WERI-Rb-1 (cell line): ENCODE data around the gene CALN1.

Source experiments
- DNase-seq: peaks from one replicate; pipeline ENCODE4 v3.0.0-alpha.2; 2020
- H3K27ac ChIP-seq: fragments of 250-450 bp; sonication (Bioruptor Pico); 2 replicates; pipeline ENCODE4 v1.5.1; 2020; ENCODE audit warnings: mild to moderate bottlenecking, moderate library complexity
- H3K27me3 ChIP-seq: fragments of 250-450 bp; sonication (Bioruptor Pico); 2 replicates; pipeline ENCODE4 v1.5.1; 2021; ENCODE audit warnings: mild to moderate bottlenecking, low read depth, moderate library complexity; ENCODE audit not compliant: insufficient read depth, severe bottlenecking
- H3K36me3 ChIP-seq: fragments of 250-450 bp; sonication (Bioruptor Pico); 2 replicates; pipeline ENCODE4 v1.5.1; 2020; ENCODE audit warnings: mild to moderate bottlenecking, moderate library complexity
- H3K4me3 ChIP-seq: 2 replicates; pipeline ENCODE4 v1.5.1; 2011; ENCODE audit warnings: low read depth, mild to moderate bottlenecking, control low read depth, low read length
- H3K9me3 ChIP-seq: fragments of 250-450 bp; sonication (Bioruptor Pico); 2 replicates; pipeline ENCODE4 v1.5.1; 2021; ENCODE audit warnings: mild to moderate bottlenecking, moderate library complexity; ENCODE audit not compliant: severe bottlenecking
- TF ChIP-seq, protein P1 (sequence below): IDR thresholded peaks from 2 replicates; pipeline ENCODE4 v1.5.1; 2011; ENCODE audit warnings: low read depth, mild to moderate bottlenecking, control low read depth, inconsistent platforms, low read length

Gene CALN1

DNA sequence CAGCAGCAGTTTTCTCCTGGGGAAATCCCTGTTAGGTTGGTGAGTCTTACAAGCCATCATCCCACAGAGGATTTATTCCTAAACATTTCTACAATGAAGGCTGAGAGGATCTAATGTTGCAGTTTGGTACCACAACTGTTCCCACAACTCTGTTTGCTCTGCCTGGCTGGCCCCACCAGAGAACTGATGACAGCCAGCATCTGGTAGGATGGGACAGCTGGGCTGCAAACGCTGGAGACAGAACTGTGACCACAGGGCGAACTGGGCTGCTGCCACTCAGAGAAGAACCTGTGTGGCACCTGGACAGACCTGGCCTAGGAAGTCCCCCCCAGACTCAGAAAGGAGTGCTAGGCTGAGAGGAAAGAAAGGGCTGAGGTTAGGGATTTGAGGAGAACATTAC lies 94.8 kb downstream of the CALN1 start:
- H3K4me3 ChIP-seq = no peak overlapping the region
- no peak for DNase-seq

DNA sequence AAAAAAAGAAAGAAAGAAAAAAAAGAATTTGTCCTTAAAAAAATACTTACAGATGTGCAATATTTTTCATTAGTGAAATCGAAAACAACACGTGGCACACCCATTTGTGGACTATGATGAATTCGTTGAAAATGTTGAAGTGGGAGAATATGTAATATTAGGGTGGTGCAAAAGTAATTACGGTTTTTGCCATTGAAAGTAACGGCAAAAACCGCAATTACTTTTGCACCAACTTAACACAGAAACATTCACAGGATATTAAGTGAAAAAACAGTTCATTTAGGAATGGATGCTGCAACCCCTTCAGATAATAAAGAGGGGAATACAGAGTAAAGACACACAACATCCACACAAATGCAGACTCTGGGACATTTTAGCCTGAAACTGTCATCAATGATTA lies 96.0 kb downstream of the CALN1 start:
- no peaks in the 10 kb centered on the region for H3K36me3 ChIP-seq
- H3K27me3 ChIP-seq = peaks cover 18% of the 10 kb centered on the region
- H3K27ac ChIP-seq = no peak overlapping the region
- H3K9me3 ChIP-seq = no peaks in the 10 kb centered on the region
- H3K4me3 ChIP-seq = no peak overlapping the region
- DNase-seq = no peak
- TF ChIP-seq, protein P1, sequence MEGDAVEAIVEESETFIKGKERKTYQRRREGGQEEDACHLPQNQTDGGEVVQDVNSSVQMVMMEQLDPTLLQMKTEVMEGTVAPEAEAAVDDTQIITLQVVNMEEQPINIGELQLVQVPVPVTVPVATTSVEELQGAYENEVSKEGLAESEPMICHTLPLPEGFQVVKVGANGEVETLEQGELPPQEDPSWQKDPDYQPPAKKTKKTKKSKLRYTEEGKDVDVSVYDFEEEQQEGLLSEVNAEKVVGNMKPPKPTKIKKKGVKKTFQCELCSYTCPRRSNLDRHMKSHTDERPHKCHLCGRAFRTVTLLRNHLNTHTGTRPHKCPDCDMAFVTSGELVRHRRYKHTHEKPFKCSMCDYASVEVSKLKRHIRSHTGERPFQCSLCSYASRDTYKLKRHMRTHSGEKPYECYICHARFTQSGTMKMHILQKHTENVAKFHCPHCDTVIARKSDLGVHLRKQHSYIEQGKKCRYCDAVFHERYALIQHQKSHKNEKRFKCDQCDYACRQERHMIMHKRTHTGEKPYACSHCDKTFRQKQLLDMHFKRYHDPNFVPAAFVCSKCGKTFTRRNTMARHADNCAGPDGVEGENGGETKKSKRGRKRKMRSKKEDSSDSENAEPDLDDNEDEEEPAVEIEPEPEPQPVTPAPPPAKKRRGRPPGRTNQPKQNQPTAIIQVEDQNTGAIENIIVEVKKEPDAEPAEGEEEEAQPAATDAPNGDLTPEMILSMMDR = no peak

More for the DNA sequence above, 94.8 kb downstream of the CALN1 start:
- TF ChIP-seq, protein P1 = no peak
- Histone ChIP-seq H3K27ac (no peak overlapping the region), H3K27me3 (peaks cover 26% of the 10 kb centered on the region), H3K36me3 (no peaks in the 10 kb centered on the region), H3K9me3 (no peaks in the 10 kb centered on the region)

DNA sequence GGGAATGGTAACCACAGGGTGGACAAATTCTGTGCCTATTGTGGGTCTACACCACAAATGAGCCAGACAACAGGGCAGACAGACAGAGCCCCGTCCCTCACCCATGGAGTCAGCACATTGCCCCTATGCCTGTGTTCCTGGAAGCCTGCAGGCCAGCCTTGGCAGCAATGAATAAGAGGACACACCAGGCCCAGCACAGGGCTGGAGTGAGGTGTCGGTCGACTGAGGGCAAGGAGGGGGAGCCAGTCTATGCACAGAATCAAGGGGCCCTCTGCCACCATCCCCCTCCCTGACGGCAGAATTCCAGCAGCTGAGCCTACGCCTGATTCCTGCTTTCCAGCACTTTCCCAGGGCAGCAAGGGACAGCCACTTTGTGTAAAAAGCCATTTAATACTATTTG lies 98.2 kb downstream of the CALN1 start:
- Histone ChIP-seq H3K27ac (no peak overlapping the region), H3K36me3 (no peaks in the 10 kb centered on the region), H3K9me3 (no peaks in the 10 kb centered on the region), H3K27me3 (peaks cover 17% of the 10 kb centered on the region), H3K4me3 (no peak overlapping the region)
- TF ChIP-seq, protein P1 = no peak
- DNase-seq = no peak

DNA sequence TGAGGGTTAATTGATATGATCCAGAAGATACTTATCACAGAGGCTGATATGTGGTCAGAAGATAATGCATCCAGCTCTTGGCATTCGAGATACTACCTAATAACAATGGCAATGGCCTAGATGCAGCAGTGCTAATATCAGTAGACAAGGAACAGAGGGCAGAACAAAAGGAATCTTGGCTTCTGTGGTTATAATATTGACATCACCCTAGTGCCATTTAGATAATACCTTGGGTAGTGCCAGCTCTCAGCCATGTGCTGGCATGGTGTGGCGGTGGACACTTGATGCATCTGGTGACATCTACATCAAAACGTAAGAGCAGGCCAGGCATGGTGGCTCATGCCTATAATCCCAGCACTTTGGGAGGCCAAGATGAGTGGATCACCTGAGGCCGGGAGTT lies 101.8 kb downstream of the CALN1 start:
- no peak overlapping the region for H3K4me3 ChIP-seq
- no peak overlapping the region for H3K27ac ChIP-seq
- no peaks in the 10 kb centered on the region for H3K9me3 ChIP-seq
- no peak for DNase-seq
- H3K36me3 ChIP-seq = no peaks in the 10 kb centered on the region
- TF ChIP-seq, protein P1 = no peak
- H3K27me3 ChIP-seq = peaks cover 19% of the 10 kb centered on the region

DNA sequence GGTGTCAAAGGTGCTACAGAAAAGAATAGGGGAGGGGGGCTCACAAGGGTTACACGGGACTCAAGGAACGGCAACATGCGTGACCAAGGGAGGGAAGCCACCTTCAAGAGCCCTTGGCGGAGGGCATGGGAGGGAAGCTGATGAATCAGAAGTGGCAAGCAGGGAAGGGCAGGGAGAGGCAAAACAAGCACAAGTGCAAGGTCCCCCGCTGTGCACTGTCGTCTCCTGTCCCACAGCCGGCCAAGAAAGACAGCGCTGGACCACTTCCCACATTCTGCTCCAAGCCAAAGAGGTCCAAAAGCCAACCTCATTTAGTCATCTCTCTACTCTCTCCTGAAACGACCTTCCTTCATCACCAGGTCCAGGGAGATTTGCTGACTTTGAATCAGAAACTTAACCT lies 102.7 kb downstream of the CALN1 start:
- no peaks in the 10 kb centered on the region for H3K9me3 ChIP-seq
- peaks cover 19% of the 10 kb centered on the region for H3K27me3 ChIP-seq
- H3K27ac ChIP-seq = no peak overlapping the region
- no peak overlapping the region for H3K4me3 ChIP-seq
- DNase-seq = no peak
- H3K36me3 ChIP-seq = no peaks in the 10 kb centered on the region
- TF ChIP-seq, protein P1 = no peak

DNA sequence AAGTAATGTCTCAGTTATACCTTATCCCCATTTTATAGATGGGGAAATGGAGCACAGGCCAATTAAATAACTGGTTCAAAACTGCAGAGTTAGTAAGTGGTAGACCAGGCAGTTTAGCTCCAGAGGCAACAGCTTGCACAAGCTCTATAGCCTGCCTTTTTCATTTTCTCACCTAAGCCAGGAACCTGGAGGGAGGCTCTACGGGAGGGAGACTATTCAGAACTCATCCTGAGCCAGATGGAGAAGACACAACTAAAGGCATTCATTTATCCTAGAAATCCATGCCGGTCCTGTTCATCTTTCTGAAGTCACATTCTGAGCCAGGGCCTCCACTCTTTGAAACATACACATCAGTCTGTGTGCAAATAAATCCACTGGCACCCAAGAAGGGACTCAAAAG lies 103.2 kb downstream of the CALN1 start:
- peaks cover 19% of the 10 kb centered on the region for H3K27me3 ChIP-seq
- no peak overlapping the region for H3K4me3 ChIP-seq
- TF ChIP-seq, protein P1 = no peak
- no peak for DNase-seq
- no peak overlapping the region for H3K27ac ChIP-seq
- H3K9me3 ChIP-seq = no peaks in the 10 kb centered on the region
- H3K36me3 ChIP-seq = no peaks in the 10 kb centered on the region
